Mesendoderm (in vitro differentiated cells): ENCODE measurements around the gene SPTA1.
"Not testable (repeated sequence)": the region's sequence is repeated elsewhere in the genome, so short reads cannot be mapped to it uniquely, and the experiment has no call there.

ENCODE experiments used
- DNase-seq: peaks from one replicate; pipeline ENCODE4 v3.0.0; 2013
- H2AK5ac ChIP-seq: 2 replicates; pipeline ENCODE4 v1.6.1; 2013; ENCODE audit warnings: low read length, inconsistent platforms
- H2BK120ac ChIP-seq: 2 replicates; pipeline ENCODE4 v1.6.1; 2013; ENCODE audit warnings: low read depth, mild to moderate bottlenecking, low read length, moderate library complexity, mixed read lengths
- H2BK15ac ChIP-seq: replicated peaks from 2 replicates; pipeline ENCODE4 v1.6.1; 2013; ENCODE audit warnings: low read depth, mild to moderate bottlenecking, moderate library complexity
- H2BK5ac ChIP-seq: 2 replicates; pipeline ENCODE4 v1.6.1; 2013; ENCODE audit warnings: low read length, inconsistent platforms
- H3K18ac ChIP-seq: 2 replicates; pipeline ENCODE4 v1.6.1; 2013; ENCODE audit warnings: mild to moderate bottlenecking, low read length, mixed read lengths
- H3K23ac ChIP-seq: one replicate; pipeline ENCODE4 v1.6.1; 2013; ENCODE audit warnings: low read length
- H3K27ac ChIP-seq: 2 replicates; pipeline ENCODE4 v1.5.1; 2013; ENCODE audit warnings: low read depth, mild to moderate bottlenecking, inconsistent platforms, low read length, moderate library complexity
- H3K27me3 ChIP-seq: 2 replicates; pipeline ENCODE4 v1.6.1; 2013; ENCODE audit warnings: low read length, control low read depth, mild to moderate bottlenecking, inconsistent platforms; ENCODE audit not compliant: insufficient read depth, poor library complexity
- H3K36me3 ChIP-seq: 2 replicates; pipeline ENCODE4 v1.6.1; 2013; ENCODE audit warnings: low read length, inconsistent platforms; ENCODE audit not compliant: control insufficient read depth, insufficient read depth
- H3K4ac ChIP-seq: one replicate; pipeline ENCODE4 v1.6.1; 2013; ENCODE audit warnings: low read depth, mild to moderate bottlenecking, low read length, moderate library complexity
- H3K4me1 ChIP-seq: 2 replicates; pipeline ENCODE4 v1.6.1; 2013; ENCODE audit warnings: low read depth, low read length, inconsistent platforms; ENCODE audit not compliant: control insufficient read depth
- H3K4me2 ChIP-seq: 2 replicates; pipeline ENCODE4 v1.6.1; 2013; ENCODE audit warnings: low read length
- H3K4me3 ChIP-seq: 2 replicates; pipeline ENCODE4 v1.5.1; 2013; ENCODE audit warnings: mild to moderate bottlenecking, low read length
- H3K56ac ChIP-seq: one replicate; pipeline ENCODE4 v1.6.1; 2013; ENCODE audit warnings: low read length
- H3K79me1 ChIP-seq: 2 replicates; pipeline ENCODE4 v1.6.1; 2013; ENCODE audit warnings: low read length, inconsistent platforms
- H3K79me2 ChIP-seq: 2 replicates; pipeline ENCODE4 v1.6.1; 2013; ENCODE audit warnings: mild to moderate bottlenecking, low read length; ENCODE audit not compliant: control insufficient read depth, insufficient read depth
- H3K9ac ChIP-seq: 2 replicates; pipeline ENCODE4 v1.6.1; 2013; ENCODE audit warnings: low read length, inconsistent platforms
- H4K5ac ChIP-seq: one replicate; pipeline ENCODE4 v1.6.1; 2013; ENCODE audit warnings: low read length
- H4K8ac ChIP-seq: one replicate; pipeline ENCODE4 v1.6.1; 2013; ENCODE audit warnings: low read depth, mild to moderate bottlenecking, control low read depth, low read length, moderate library complexity
- WGBS: extraction: QIAGEN DNeasy Blood & Tissue Kit; methylation state at CpG from one replicate; pipeline ENCODE4 v1.1.7; 2013; ENCODE audit warnings: low lambda C conversion rate, missing lambda C conversion rate; ENCODE audit not compliant: insufficient coverage; ENCODE audit errors: extremely low coverage; 5-methylcytosine and 5-hydroxymethylcytosine counted together

Gene SPTA1

GRCh38 chr1:158691907-158692306 is 5.4 kb upstream of the SPTA1 start:
- no peak for DNase-seq
- Histone ChIP-seq H2AK5ac (no peak overlapping the region), H3K4me1 (no peaks in the 10 kb centered on the region), H3K27me3 (no peaks in the 10 kb centered on the region), H3K56ac (no peak overlapping the region), H2BK120ac (no peak overlapping the region), H3K27ac (no peak overlapping the region), H3K23ac (no peak overlapping the region), H3K79me2 (no peaks in the 10 kb centered on the region), H4K5ac (no peak overlapping the region), H3K79me1 (no peaks in the 10 kb centered on the region), H3K4me3 (no peak overlapping the region), H3K4ac (no peak overlapping the region), H3K18ac (no peak overlapping the region), H3K36me3 (no peaks in the 10 kb centered on the region), H3K4me2 (no peak overlapping the region), H3K9ac (no peak overlapping the region), H4K8ac (no peak overlapping the region), H2BK5ac (no peak overlapping the region), H2BK15ac (no peak overlapping the region)

GRCh38 chr1:158691149-158691548 is 4.6 kb upstream of the SPTA1 start:
- not testable (repeated sequence) for DNase-seq, H3K4me3 ChIP-seq, H2BK120ac ChIP-seq, H2BK5ac ChIP-seq, H2AK5ac ChIP-seq, H4K5ac ChIP-seq, H4K8ac ChIP-seq, H3K27ac ChIP-seq, H3K4me1 ChIP-seq, H3K79me1 ChIP-seq, H3K4ac ChIP-seq, H3K9ac ChIP-seq, H3K4me2 ChIP-seq, H3K56ac ChIP-seq, H3K36me3 ChIP-seq, H3K18ac ChIP-seq, H3K23ac ChIP-seq, H3K27me3 ChIP-seq, H2BK15ac ChIP-seq, H3K79me2 ChIP-seq
- no CpG with 5 or more reads among the region's 1 CpG for WGBS

- DNase-seq = no peak
- Histone ChIP-seq H3K4me3 (no peak overlapping the region), H3K27me3 (no peaks in the 10 kb centered on the region), H2AK5ac (no peak overlapping the region), H3K79me1 (no peaks in the 10 kb centered on the region), H3K4me2 (no peak overlapping the region), H2BK5ac (no peak overlapping the region), H3K56ac (no peak overlapping the region), H2BK120ac (no peak overlapping the region), H3K9ac (no peak overlapping the region), H3K18ac (no peak overlapping the region), H3K4me1 (no peaks in the 10 kb centered on the region), H3K27ac (no peak overlapping the region), H3K36me3 (no peaks in the 10 kb centered on the region), H4K5ac (no peak overlapping the region), H2BK15ac (no peak overlapping the region), H3K79me2 (no peaks in the 10 kb centered on the region), H4K8ac (no peak overlapping the region), H3K4ac (no peak overlapping the region), H3K23ac (no peak overlapping the region)
Observed at GRCh38 chr1:158689875-158690274, 3.4 kb upstream of the SPTA1 start.

DNA sequence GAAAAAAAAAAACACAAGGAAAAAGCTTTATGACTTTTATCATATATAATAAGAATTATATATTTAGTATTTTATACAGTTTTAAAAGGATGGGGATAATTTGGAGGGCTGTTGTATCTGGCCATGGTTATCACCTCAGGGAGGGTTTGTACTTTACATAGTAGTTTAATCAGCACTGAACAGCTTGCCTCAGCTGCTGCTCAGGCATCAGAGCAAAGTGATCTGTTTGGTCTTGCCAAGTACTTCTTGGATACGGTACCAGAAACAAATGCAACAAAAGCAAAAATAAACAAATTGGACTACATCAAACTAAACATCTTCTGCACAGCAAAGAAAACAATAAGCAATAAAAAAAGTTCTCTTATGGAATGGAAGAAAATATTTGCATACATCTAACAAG is 2.6 kb upstream of the SPTA1 start:
- Histone ChIP-seq H3K56ac (no peak overlapping the region), H3K27me3 (no peaks in the 10 kb centered on the region), H3K23ac (no peak overlapping the region), H3K79me2 (no peaks in the 10 kb centered on the region), H3K4me2 (no peak overlapping the region), H2BK15ac (no peak overlapping the region), H3K79me1 (no peaks in the 10 kb centered on the region), H2BK120ac (no peak overlapping the region), H3K27ac (no peak overlapping the region), H2AK5ac (no peak overlapping the region), H3K9ac (no peak overlapping the region), H3K4me1 (no peaks in the 10 kb centered on the region), H3K4ac (no peak overlapping the region), H3K18ac (no peak overlapping the region), H2BK5ac (no peak overlapping the region), H3K4me3 (no peak overlapping the region), H4K8ac (no peak overlapping the region), H3K36me3 (no peaks in the 10 kb centered on the region), H4K5ac (no peak overlapping the region)
- WGBS = no CpG with 5 or more reads among the region's 1 CpG
- DNase-seq = no peak

DNA sequence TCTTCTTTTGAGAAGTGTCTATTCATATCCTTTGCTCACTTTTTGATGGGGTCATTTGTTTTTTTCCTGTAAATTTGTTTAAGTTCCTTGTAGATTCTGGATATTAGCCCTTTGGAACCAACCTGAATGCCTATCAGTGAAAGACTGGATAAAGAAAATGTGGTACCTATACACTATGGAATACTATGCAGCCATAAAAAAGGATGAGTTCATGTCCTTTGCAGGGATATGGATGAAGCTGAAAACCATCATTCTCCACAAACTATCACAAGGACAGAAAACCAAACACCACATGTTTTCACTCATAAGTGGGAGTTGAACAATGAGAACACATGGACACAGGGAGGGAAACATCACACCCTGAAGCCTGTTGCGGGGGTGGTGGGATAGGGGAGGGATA is 1.8 kb upstream of the SPTA1 start:
- not testable (repeated sequence) for H3K4me1 ChIP-seq, H4K5ac ChIP-seq, H3K79me1 ChIP-seq, H3K18ac ChIP-seq, H2AK5ac ChIP-seq, H3K23ac ChIP-seq, H3K4me3 ChIP-seq, H2BK5ac ChIP-seq, H3K4me2 ChIP-seq, H3K27me3 ChIP-seq, H2BK15ac ChIP-seq, H3K36me3 ChIP-seq, H3K27ac ChIP-seq, H2BK120ac ChIP-seq, DNase-seq, H3K79me2 ChIP-seq, H3K9ac ChIP-seq, H4K8ac ChIP-seq, H3K4ac ChIP-seq, H3K56ac ChIP-seq
- WGBS = no CpG with 5 or more reads among the region's 1 CpG

DNA sequence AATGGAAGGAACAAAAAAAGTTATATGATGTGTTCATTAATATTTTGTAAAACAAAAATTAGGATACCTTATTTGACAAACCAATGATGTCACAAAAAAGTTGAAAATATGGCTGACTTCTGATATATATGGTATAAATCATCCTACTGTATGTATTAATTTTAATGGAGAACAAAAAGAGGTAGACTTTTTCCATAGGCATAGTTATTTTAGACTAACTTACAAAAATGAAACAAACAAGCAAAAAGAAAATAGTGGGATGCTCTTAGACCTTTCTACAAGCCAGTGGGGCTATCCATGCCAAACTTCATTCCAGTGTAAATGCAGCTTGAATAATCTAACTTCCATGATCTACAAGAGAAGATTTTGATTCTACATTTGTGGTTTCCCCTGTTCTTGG is 522 bp upstream of the SPTA1 start:
- no peak overlapping the region for H3K27ac ChIP-seq
- H3K9ac ChIP-seq = no peak overlapping the region
- no peaks in the 10 kb centered on the region for H3K79me2 ChIP-seq
- no peaks in the 10 kb centered on the region for H3K27me3 ChIP-seq
- H4K5ac ChIP-seq = no peak overlapping the region
- no peak overlapping the region for H2AK5ac ChIP-seq
- no peaks in the 10 kb centered on the region for H3K4me1 ChIP-seq
- H3K4me2 ChIP-seq = no peak overlapping the region
- no peak for DNase-seq
- H3K4ac ChIP-seq = no peak overlapping the region
- no peak overlapping the region for H3K23ac ChIP-seq
- no peak overlapping the region for H2BK15ac ChIP-seq
- no peaks in the 10 kb centered on the region for H3K36me3 ChIP-seq
- H4K8ac ChIP-seq = no peak overlapping the region
- H3K56ac ChIP-seq = no peak overlapping the region
- H2BK5ac ChIP-seq = no peak overlapping the region
- H3K79me1 ChIP-seq = no peaks in the 10 kb centered on the region
- H3K4me3 ChIP-seq = no peak overlapping the region
- no peak overlapping the region for H3K18ac ChIP-seq
- H2BK120ac ChIP-seq = no peak overlapping the region
